HEK293 (cell line): Measurements from ENCODE around the gene DHRS7B.

Experiments used
- EGR2 ChIP-seq: fragments of 450-650 bp; formaldehyde crosslinking; IDR thresholded peaks from 2 replicates; pipeline ENCODE4 v1.5.1; 2016; ENCODE audit warnings: low read depth, missing biosample characterization, missing genetic modification characterization
- HIC1 ChIP-seq: fragments of 450-650 bp; formaldehyde crosslinking; IDR thresholded peaks from 2 replicates; pipeline ENCODE4 v1.5.1; 2016; ENCODE audit warnings: missing biosample characterization, missing genetic modification characterization
- KLF1 ChIP-seq: fragments of 450-650 bp; formaldehyde crosslinking; IDR thresholded peaks from 2 replicates; pipeline ENCODE4 v1.5.1; 2016; ENCODE audit warnings: missing biosample characterization, missing genetic modification characterization
- MZF1 ChIP-seq: fragments of 450-650 bp; formaldehyde crosslinking; IDR thresholded peaks from 2 replicates; pipeline ENCODE4 v1.5.1; 2017; ENCODE audit warnings: missing biosample characterization, missing genetic modification characterization, borderline replicate concordance
- ZNF221 ChIP-seq: fragments of 450-650 bp; formaldehyde crosslinking; IDR thresholded peaks from 2 replicates; pipeline ENCODE4 v1.5.1; 2017; ENCODE audit warnings: missing biosample characterization, missing genetic modification characterization, borderline replicate concordance
- ZNF366 ChIP-seq: fragments of 450-650 bp; formaldehyde crosslinking; conservative IDR thresholded peaks from 2 replicates; pipeline ENCODE4 v1.5.1; 2016; ENCODE audit warnings: missing biosample characterization, missing genetic modification characterization
- ZNF391 ChIP-seq: fragments of 450-650 bp; formaldehyde crosslinking; IDR thresholded peaks from 2 replicates; pipeline ENCODE4 v1.5.1; 2016; ENCODE audit warnings: low read depth, missing biosample characterization, missing genetic modification characterization, borderline replicate concordance
- ZNF426 ChIP-seq: fragments of 450-650 bp; formaldehyde crosslinking; IDR thresholded peaks from 2 replicates; pipeline ENCODE4 v1.5.1; 2017; ENCODE audit warnings: missing biosample characterization, missing genetic modification characterization, mild to moderate bottlenecking, inconsistent platforms, moderate library complexity
- ZNF433 ChIP-seq: fragments of 450-650 bp; formaldehyde crosslinking; IDR thresholded peaks from 2 replicates; pipeline ENCODE4 v1.5.1; 2016; ENCODE audit warnings: missing biosample characterization, missing genetic modification characterization, low read depth
- ZNF48 ChIP-seq: fragments of 450-650 bp; formaldehyde crosslinking; IDR thresholded peaks from 2 replicates; pipeline ENCODE4 v1.5.1; 2016; ENCODE audit warnings: missing biosample characterization, missing genetic modification characterization
- ZNF501 ChIP-seq: fragments of 450-650 bp; formaldehyde crosslinking; IDR thresholded peaks from 2 replicates; pipeline ENCODE4 v1.5.1; 2016; ENCODE audit warnings: missing biosample characterization, missing genetic modification characterization
- ZNF514 ChIP-seq: fragments of 450-650 bp; formaldehyde crosslinking; IDR thresholded peaks from 2 replicates; pipeline ENCODE4 v1.5.1; 2016; ENCODE audit warnings: missing biosample characterization, missing genetic modification characterization
- ZNF544 ChIP-seq: fragments of 450-650 bp; formaldehyde crosslinking; IDR thresholded peaks from 2 replicates; pipeline ENCODE4 v1.5.0; 2017; ENCODE audit warnings: missing biosample characterization, missing genetic modification characterization
- ZNF561 ChIP-seq: fragments of 450-650 bp; IDR thresholded peaks from 2 replicates; pipeline ENCODE4 v1.5.1; 2018; ENCODE audit warnings: missing biosample characterization, missing genetic modification characterization, borderline replicate concordance
- ZNF596 ChIP-seq: fragments of 450-650 bp; IDR thresholded peaks from 2 replicates; pipeline ENCODE4 v1.5.0; 2018; ENCODE audit warnings: missing biosample characterization, mild to moderate bottlenecking, missing genetic modification characterization, moderate library complexity
- ZNF610 ChIP-seq: fragments of 450-650 bp; formaldehyde crosslinking; IDR thresholded peaks from 2 replicates; pipeline ENCODE4 v1.5.1; 2016; ENCODE audit warnings: missing biosample characterization, missing genetic modification characterization, borderline replicate concordance
- ZNF660 ChIP-seq: fragments of 450-650 bp; IDR thresholded peaks from 2 replicates; pipeline ENCODE4 v1.5.1; 2018; ENCODE audit warnings: missing biosample characterization, mild to moderate bottlenecking, missing genetic modification characterization
- ZNF747 ChIP-seq: fragments of 450-650 bp; formaldehyde crosslinking; IDR thresholded peaks from 2 replicates; pipeline ENCODE4 v1.5.1; 2016; ENCODE audit warnings: missing biosample characterization, missing genetic modification characterization
- ZNF785 ChIP-seq: fragments of 450-650 bp; formaldehyde crosslinking; IDR thresholded peaks from 2 replicates; pipeline ENCODE4 v1.5.1; 2016; ENCODE audit warnings: missing biosample characterization, missing genetic modification characterization
- ZNF791 ChIP-seq: fragments of 450-650 bp; formaldehyde crosslinking; IDR thresholded peaks from 2 replicates; pipeline ENCODE4 v1.5.1; 2016; ENCODE audit warnings: missing biosample characterization, missing genetic modification characterization
- ZNF843 ChIP-seq: fragments of 450-650 bp; formaldehyde crosslinking; IDR thresholded peaks from 2 replicates; pipeline ENCODE4 v1.5.1; 2016; ENCODE audit warnings: missing biosample characterization, missing genetic modification characterization
- ZSCAN30 ChIP-seq: fragments of 450-650 bp; IDR thresholded peaks from 2 replicates; pipeline ENCODE4 v1.5.1; 2018; ENCODE audit warnings: missing biosample characterization, mild to moderate bottlenecking, missing genetic modification characterization, moderate library complexity
- TF ChIP-seq, protein P1 (sequence below): fragments of 450-650 bp; formaldehyde crosslinking; IDR thresholded peaks from 2 replicates; pipeline ENCODE4 v1.5.1; 2016; ENCODE audit warnings: missing biosample characterization, missing genetic modification characterization, borderline replicate concordance
- TF ChIP-seq, protein P2 (sequence below): fragments of 450-650 bp; IDR thresholded peaks from 2 replicates; pipeline ENCODE4 v1.5.1; 2018; ENCODE audit warnings: missing biosample characterization, missing genetic modification characterization
- TF ChIP-seq, protein P3 (sequence below): sonication (generic); formaldehyde crosslinking; IDR thresholded peaks from 2 replicates; pipeline ENCODE4 v1.8.1; 2022; ENCODE audit warnings: mild to moderate bottlenecking, moderate library complexity, missing genetic modification reagents
- TF ChIP-seq, protein P4 (sequence below): fragments of 450-650 bp; formaldehyde crosslinking; IDR thresholded peaks from 2 replicates; pipeline ENCODE4 v1.5.1; 2016; ENCODE audit warnings: missing biosample characterization, missing genetic modification characterization
- TF ChIP-seq, protein P5 (sequence below): fragments of 450-650 bp; formaldehyde crosslinking; IDR thresholded peaks from 2 replicates; pipeline ENCODE4 v1.5.1; 2016; ENCODE audit warnings: missing biosample characterization, missing genetic modification characterization

Gene DHRS7B

GRCh38 chr17:21119247-21119918 is 7.4 kb upstream of the DHRS7B start (continued):
- no peak for TF ChIP-seq HIC1 (tag by site-specific recombination)
- TF ChIP-seq ZNF561 (tag by site-specific recombination): no peak
- peak; percentile 19; the same call in 1 of the 2 replicates for TF ChIP-seq ZNF501
- TF ChIP-seq ZNF843 (tag by site-specific recombination): no peak
- TF ChIP-seq, protein P1, sequence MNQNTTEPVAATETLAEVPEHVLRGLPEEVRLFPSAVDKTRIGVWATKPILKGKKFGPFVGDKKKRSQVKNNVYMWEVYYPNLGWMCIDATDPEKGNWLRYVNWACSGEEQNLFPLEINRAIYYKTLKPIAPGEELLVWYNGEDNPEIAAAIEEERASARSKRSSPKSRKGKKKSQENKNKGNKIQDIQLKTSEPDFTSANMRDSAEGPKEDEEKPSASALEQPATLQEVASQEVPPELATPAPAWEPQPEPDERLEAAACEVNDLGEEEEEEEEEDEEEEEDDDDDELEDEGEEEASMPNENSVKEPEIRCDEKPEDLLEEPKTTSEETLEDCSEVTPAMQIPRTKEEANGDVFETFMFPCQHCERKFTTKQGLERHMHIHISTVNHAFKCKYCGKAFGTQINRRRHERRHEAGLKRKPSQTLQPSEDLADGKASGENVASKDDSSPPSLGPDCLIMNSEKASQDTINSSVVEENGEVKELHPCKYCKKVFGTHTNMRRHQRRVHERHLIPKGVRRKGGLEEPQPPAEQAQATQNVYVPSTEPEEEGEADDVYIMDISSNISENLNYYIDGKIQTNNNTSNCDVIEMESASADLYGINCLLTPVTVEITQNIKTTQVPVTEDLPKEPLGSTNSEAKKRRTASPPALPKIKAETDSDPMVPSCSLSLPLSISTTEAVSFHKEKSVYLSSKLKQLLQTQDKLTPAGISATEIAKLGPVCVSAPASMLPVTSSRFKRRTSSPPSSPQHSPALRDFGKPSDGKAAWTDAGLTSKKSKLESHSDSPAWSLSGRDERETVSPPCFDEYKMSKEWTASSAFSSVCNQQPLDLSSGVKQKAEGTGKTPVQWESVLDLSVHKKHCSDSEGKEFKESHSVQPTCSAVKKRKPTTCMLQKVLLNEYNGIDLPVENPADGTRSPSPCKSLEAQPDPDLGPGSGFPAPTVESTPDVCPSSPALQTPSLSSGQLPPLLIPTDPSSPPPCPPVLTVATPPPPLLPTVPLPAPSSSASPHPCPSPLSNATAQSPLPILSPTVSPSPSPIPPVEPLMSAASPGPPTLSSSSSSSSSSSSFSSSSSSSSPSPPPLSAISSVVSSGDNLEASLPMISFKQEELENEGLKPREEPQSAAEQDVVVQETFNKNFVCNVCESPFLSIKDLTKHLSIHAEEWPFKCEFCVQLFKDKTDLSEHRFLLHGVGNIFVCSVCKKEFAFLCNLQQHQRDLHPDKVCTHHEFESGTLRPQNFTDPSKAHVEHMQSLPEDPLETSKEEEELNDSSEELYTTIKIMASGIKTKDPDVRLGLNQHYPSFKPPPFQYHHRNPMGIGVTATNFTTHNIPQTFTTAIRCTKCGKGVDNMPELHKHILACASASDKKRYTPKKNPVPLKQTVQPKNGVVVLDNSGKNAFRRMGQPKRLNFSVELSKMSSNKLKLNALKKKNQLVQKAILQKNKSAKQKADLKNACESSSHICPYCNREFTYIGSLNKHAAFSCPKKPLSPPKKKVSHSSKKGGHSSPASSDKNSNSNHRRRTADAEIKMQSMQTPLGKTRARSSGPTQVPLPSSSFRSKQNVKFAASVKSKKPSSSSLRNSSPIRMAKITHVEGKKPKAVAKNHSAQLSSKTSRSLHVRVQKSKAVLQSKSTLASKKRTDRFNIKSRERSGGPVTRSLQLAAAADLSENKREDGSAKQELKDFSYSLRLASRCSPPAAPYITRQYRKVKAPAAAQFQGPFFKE (tag by site-specific recombination): no peak
- TF ChIP-seq, protein P2, sequence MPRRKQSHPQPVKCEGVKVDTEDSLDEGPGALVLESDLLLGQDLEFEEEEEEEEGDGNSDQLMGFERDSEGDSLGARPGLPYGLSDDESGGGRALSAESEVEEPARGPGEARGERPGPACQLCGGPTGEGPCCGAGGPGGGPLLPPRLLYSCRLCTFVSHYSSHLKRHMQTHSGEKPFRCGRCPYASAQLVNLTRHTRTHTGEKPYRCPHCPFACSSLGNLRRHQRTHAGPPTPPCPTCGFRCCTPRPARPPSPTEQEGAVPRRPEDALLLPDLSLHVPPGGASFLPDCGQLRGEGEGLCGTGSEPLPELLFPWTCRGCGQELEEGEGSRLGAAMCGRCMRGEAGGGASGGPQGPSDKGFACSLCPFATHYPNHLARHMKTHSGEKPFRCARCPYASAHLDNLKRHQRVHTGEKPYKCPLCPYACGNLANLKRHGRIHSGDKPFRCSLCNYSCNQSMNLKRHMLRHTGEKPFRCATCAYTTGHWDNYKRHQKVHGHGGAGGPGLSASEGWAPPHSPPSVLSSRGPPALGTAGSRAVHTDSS (tag by site-specific recombination): no peak
- no peak for TF ChIP-seq ZNF747 (tag by site-specific recombination)
- no peak for TF ChIP-seq ZNF433 (tag by site-specific recombination)
- TF ChIP-seq, protein P3, sequence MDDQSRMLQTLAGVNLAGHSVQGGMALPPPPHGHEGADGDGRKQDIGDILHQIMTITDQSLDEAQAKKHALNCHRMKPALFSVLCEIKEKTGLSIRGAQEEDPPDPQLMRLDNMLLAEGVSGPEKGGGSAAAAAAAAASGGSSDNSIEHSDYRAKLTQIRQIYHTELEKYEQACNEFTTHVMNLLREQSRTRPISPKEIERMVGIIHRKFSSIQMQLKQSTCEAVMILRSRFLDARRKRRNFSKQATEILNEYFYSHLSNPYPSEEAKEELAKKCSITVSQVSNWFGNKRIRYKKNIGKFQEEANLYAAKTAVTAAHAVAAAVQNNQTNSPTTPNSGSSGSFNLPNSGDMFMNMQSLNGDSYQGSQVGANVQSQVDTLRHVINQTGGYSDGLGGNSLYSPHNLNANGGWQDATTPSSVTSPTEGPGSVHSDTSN: no peak
- TF ChIP-seq ZNF610: no peak
- TF ChIP-seq ZNF596 (tag by site-specific recombination): no peak
- no peak for TF ChIP-seq ZNF785
- peak; percentile 63; the same call in 1 of the 2 replicates for TF ChIP-seq ZSCAN30 (tag by site-specific recombination)
- no peak for TF ChIP-seq ZNF48 (tag by site-specific recombination)
- TF ChIP-seq ZNF544: no peak
- TF ChIP-seq ZNF514 (tag by site-specific recombination): no peak
- TF ChIP-seq, protein P4, sequence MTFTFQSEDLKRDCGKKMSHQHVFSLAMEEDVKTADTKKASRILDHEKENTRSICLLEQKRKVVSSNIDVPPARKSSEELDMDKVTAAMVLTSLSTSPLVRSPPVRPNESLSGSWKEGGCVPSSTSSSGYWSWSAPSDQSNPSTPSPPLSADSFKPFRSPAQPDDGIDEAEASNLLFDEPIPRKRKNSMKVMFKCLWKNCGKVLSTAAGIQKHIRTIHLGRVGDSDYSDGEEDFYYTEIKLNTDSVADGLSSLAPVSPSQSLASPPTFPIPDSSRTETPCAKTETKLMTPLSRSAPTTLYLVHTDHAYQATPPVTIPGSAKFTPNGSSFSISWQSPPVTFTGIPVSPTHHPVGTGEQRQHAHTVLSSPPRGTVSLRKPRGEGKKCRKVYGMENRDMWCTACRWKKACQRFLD (tag by site-specific recombination): no peak
- TF ChIP-seq, protein P5, sequence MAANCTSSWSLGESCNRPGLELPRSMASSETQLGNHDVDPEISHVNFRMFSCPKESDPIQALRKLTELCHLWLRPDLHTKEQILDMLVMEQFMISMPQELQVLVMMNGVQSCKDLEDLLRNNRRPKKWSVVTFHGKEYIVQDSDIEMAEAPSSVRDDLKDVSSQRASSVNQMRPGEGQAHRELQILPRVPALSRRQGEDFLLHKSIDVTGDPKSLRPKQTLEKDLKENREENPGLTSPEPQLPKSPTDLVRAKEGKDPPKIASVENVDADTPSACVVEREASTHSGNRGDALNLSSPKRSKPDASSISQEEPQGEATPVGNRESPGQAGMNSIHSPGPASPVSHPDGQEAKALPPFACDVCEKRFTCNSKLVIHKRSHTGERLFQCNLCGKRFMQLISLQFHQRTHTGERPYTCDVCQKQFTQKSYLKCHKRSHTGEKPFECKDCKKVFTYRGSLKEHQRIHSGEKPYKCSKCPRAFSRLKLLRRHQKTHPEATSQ (tag by site-specific recombination): no peak
- no peak for TF ChIP-seq ZNF426 (tag by site-specific recombination)
- TF ChIP-seq ZNF391 (tag by site-specific recombination): no peak
- 0 out of 2 replicates have a peak, but pooled peaks have one; percentile 69 for TF ChIP-seq ZNF660
- no peak for TF ChIP-seq ZNF221 (tag by site-specific recombination)
- no peak for TF ChIP-seq ZNF791 (tag by site-specific recombination)
- TF ChIP-seq KLF1 (tag by site-specific recombination): no peak
- peak; percentile 48; the same call in 1 of the 2 replicates for TF ChIP-seq ZNF366 (tag by site-specific recombination)
- TF ChIP-seq MZF1 (tag by site-specific recombination): no peak
- TF ChIP-seq EGR2: no peak
